ENCODE results near the gene KCNQ5.

Gene KCNQ5

DNA sequence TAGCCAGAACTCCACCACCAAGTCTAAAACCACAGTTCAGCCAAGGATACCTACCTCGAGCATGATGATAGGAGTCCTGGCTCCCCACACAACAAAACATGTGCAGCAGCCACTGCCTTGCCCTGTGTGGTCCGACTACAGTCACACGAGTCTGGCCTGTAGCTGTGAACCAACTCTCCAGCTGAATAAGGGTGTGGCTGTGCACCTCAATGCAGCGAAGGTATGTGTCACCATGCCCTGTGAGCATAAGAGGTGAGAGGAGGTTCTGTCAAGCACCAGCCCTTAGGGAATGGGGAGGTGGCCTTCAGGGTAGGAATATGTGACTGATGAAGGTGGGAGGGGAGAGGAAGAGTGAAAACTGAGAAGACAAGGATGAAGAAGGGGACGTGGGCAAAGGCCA lies 620.1 kb downstream of the KCNQ5 start:
- Histone ChIP-seq H3K27ac (ENCODE audit: low read depth, low read length) (no peak overlapping the region), H3K79me2 (ENCODE audit: insufficient read depth, low read length) (no peaks in the 10 kb centered on the region), H3F3A (ENCODE audit: insufficient read depth) (no peaks in the 10 kb centered on the region), H3K27me3 (ENCODE audit: low read length) (no peaks in the 10 kb centered on the region), H3K4me2 (ENCODE audit: low read depth, low read length, poor library complexity, severe bottlenecking) (no peak overlapping the region), H3K9me2 (replicated peaks; ENCODE audit: insufficient read depth, low read length) (no peaks in the 10 kb centered on the region), H3K9ac (ENCODE audit: low read length) (no peak overlapping the region), H3K9me3 (ENCODE audit: insufficient read depth, low read length) (no peaks in the 10 kb centered on the region), H2AFZ (ENCODE audit: low read depth, low read length, severe bottlenecking) (no peak overlapping the region), H3K36me3 (ENCODE audit: low read length) (no peaks in the 10 kb centered on the region), H4K20me1 (ENCODE audit: low read depth, low read length) (no peaks in the 10 kb centered on the region), H3K4me3 (ENCODE audit: insufficient read depth, low read length, poor library complexity, severe bottlenecking) (no peak overlapping the region)
- TF ChIP-seq EZH2phosphoT487 (conservative IDR thresholded peaks at IDR 0.05; ENCODE audit: low read length) = no peak
- TF ChIP-seq, protein P1, sequence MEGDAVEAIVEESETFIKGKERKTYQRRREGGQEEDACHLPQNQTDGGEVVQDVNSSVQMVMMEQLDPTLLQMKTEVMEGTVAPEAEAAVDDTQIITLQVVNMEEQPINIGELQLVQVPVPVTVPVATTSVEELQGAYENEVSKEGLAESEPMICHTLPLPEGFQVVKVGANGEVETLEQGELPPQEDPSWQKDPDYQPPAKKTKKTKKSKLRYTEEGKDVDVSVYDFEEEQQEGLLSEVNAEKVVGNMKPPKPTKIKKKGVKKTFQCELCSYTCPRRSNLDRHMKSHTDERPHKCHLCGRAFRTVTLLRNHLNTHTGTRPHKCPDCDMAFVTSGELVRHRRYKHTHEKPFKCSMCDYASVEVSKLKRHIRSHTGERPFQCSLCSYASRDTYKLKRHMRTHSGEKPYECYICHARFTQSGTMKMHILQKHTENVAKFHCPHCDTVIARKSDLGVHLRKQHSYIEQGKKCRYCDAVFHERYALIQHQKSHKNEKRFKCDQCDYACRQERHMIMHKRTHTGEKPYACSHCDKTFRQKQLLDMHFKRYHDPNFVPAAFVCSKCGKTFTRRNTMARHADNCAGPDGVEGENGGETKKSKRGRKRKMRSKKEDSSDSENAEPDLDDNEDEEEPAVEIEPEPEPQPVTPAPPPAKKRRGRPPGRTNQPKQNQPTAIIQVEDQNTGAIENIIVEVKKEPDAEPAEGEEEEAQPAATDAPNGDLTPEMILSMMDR (IDR thresholded peaks at IDR 0.05; ENCODE audit: insufficient read depth, low read length, poor library complexity, severe bottlenecking) = no peak

Data from SU-DHL-6 (cell line).